Suprapubic skin (tissue), 4 donors: ENCODE data around the gene GABRB3. TPM values are rescaled to one million over a fixed set of nuclear protein-coding genes. Genes with fewer than 3 reads are reported as not detected.

ENCODE experiments used
- DNase-seq, 2 donors: peaks; one replicate each; pipeline ENCODE4 v3.0.0-alpha.2; 2019; ENCODE audit warnings: low spot score in 2 of 2
- H3K27ac ChIP-seq: fragments of 200-600 bp; sonication (generic); one replicate; pipeline ENCODE4 v1.5.1; 2019
- H3K27me3 ChIP-seq: fragments of 200-600 bp; sonication (generic); one replicate; pipeline ENCODE4 v1.5.1; 2019
- H3K36me3 ChIP-seq: fragments of 200-600 bp; sonication (generic); one replicate; pipeline ENCODE4 v1.5.1; 2019
- H3K4me1 ChIP-seq: fragments of 200-600 bp; sonication (generic); one replicate; pipeline ENCODE4 v1.5.1; 2019
- H3K4me3 ChIP-seq: fragments of 200-600 bp; sonication (generic); one replicate; pipeline ENCODE4 v1.5.1; 2019; ENCODE audit warnings: mild to moderate bottlenecking
- H3K9me3 ChIP-seq: fragments of 200-600 bp; sonication (generic); one replicate; pipeline ENCODE4 v1.5.1; 2019
- EP300 ChIP-seq: sonication (generic); formaldehyde crosslinking; IDR thresholded peaks from one replicate; pipeline ENCODE4 v1.6.1; 2017; ENCODE audit warnings: antibody characterized with exemption
- POLR2A ChIP-seq, 2 donors: fragments of 450-650 bp; IDR thresholded peaks; one replicate each; pipeline ENCODE4 v1.6.1; 2017; ENCODE audit warnings: antibody characterized with exemption in 2 of 2, mild to moderate bottlenecking in 2 of 2, moderate library complexity in 2 of 2
- POLR2AphosphoS5 ChIP-seq, 3 donors: sonication (generic); formaldehyde crosslinking; IDR thresholded peaks; one replicate each; pipeline ENCODE4 v1.6.1; 2017; ENCODE audit warnings: antibody characterized with exemption in 3 of 3
- WGBS: methylation state at CpG from one replicate; pipeline ENCODE4 v1.1.5; 2018; 5-methylcytosine and 5-hydroxymethylcytosine counted together
- total RNA-seq, 4 donors: library from RNA; depleted of rRNA; stranded (reverse); fragments of >200 nt; gene quantifications; one replicate each; pipeline ENCODE4 v1.1.0, GENCODE V29; 2016
- TF ChIP-seq, protein P1 (sequence below), 2 donors: fragments of 200-600 bp in 1 of 2; fragments of 450-650 bp in 1 of 2; sonication (generic) in 1 of 2; IDR thresholded peaks; one replicate each; pipeline ENCODE4 v1.5.1; 2016 to 2019; ENCODE audit warnings: antibody characterized with exemption in 2 of 2, mild to moderate bottlenecking in 1 of 2, moderate library complexity in 1 of 2

GABRB3 gene
- total RNA-seq, 4 donors from 2014 or later = 0.48 to 4.8 (median 2.2) TPM

DNA sequence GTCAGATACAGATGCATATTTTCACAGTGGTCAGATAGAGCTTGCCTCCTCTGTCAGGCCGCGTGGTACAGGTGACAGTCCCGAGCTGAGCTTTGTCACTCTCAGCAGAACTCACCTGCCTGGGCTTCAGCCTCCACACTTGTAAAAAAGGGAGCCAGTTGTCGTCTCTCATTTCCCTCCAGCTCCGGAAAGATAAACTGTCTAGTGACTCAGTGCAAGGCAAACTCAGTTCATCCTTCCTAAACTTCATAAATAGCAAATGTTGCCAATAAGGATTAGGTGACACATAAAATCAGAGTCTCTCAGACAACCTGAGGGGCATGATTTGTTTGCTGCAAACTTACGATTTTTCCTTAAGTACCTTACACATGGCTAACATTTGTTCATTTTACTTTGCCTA is 116.8 kb downstream of the GABRB3 start:
- WGBS = 79% methylated on average over 6 of the region's 6 CpGs
- Histone ChIP-seq H3K4me3 (no peak overlapping the region), H3K9me3 (peaks cover 7% of the 10 kb centered on the region), H3K27ac (no peak overlapping the region), H3K36me3 (no peaks in the 10 kb centered on the region), H3K4me1 (no peaks in the 10 kb centered on the region), H3K27me3 (no peaks in the 10 kb centered on the region)
- TF ChIP-seq POLR2AphosphoS5 (IDR thresholded peaks at IDR 0.05) = no peak
- TF ChIP-seq, protein P1, sequence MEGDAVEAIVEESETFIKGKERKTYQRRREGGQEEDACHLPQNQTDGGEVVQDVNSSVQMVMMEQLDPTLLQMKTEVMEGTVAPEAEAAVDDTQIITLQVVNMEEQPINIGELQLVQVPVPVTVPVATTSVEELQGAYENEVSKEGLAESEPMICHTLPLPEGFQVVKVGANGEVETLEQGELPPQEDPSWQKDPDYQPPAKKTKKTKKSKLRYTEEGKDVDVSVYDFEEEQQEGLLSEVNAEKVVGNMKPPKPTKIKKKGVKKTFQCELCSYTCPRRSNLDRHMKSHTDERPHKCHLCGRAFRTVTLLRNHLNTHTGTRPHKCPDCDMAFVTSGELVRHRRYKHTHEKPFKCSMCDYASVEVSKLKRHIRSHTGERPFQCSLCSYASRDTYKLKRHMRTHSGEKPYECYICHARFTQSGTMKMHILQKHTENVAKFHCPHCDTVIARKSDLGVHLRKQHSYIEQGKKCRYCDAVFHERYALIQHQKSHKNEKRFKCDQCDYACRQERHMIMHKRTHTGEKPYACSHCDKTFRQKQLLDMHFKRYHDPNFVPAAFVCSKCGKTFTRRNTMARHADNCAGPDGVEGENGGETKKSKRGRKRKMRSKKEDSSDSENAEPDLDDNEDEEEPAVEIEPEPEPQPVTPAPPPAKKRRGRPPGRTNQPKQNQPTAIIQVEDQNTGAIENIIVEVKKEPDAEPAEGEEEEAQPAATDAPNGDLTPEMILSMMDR (IDR thresholded peaks at IDR 0.05) = no peak
- TF ChIP-seq POLR2A (IDR thresholded peaks at IDR 0.05) = no peak
- no peak for TF ChIP-seq EP300
- DNase-seq = no peak

DNA sequence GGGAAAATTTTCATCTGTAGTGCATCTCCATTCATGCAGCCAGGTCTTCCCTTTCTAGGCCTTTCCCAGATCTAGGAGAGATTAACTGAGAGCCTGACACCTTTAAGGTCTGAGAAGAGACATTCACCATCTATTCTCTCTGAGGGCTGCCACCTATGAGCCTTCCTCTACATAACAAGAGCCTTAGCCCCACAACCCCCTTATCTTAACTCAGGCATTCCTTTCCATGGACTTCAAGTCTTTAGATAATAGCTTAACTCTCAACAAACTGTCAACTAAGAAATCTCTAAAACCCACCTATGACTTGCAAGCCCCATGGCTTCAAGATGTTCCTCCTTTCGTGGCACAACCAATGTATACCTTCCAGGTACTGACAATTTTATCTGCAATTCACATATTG is 121.0 kb downstream of the GABRB3 start:
- DNase-seq = no peak
- no peaks in the 10 kb centered on the region for H3K27me3 ChIP-seq
- no peak for TF ChIP-seq POLR2A (IDR thresholded peaks at IDR 0.05)
- no peak for TF ChIP-seq POLR2AphosphoS5 (IDR thresholded peaks at IDR 0.05)
- TF ChIP-seq, protein P1 (IDR thresholded peaks at IDR 0.05) = no peak
- no peak for TF ChIP-seq EP300
- no peaks in the 10 kb centered on the region for H3K36me3 ChIP-seq
- no peaks in the 10 kb centered on the region for H3K4me1 ChIP-seq
- H3K4me3 ChIP-seq = no peak overlapping the region
- H3K27ac ChIP-seq = no peak overlapping the region
- WGBS = 71% methylated on average over 1 of the region's 1 CpG
- H3K9me3 ChIP-seq = peaks cover 7% of the 10 kb centered on the region

DNA sequence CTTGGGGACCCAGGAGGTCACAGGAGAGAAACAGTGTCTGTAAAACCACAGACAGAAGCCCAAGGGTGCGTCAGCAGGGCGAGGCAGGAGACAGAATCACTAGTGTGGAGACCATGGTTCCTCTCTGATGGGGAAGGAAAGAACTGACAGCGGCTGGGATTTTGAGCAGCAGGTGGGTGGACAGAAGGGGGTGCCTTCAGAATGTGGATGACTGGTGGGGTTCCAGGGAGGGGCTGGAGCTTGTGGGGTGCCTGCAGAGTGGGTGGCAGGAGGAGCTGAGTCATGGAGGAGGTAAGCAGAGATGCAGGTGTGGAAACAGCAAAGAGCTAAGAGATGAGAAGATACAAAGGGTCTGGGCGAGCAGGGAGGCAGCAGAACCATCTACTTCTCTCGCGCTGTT is 124.2 kb downstream of the GABRB3 start:
- no peak for DNase-seq
- Histone ChIP-seq H3K9me3 (peaks cover 2% of the 10 kb centered on the region), H3K4me3 (no peak overlapping the region), H3K27ac (no peak overlapping the region), H3K36me3 (no peaks in the 10 kb centered on the region), H3K4me1 (no peaks in the 10 kb centered on the region), H3K27me3 (no peaks in the 10 kb centered on the region)
- TF ChIP-seq POLR2A (IDR thresholded peaks at IDR 0.05) (no peak), EP300 (no peak), POLR2AphosphoS5 (IDR thresholded peaks at IDR 0.05) (no peak)
- TF ChIP-seq, protein P1 (IDR thresholded peaks at IDR 0.05) = no peak
- WGBS = 87% methylated on average over 6 of the region's 6 CpGs

DNA sequence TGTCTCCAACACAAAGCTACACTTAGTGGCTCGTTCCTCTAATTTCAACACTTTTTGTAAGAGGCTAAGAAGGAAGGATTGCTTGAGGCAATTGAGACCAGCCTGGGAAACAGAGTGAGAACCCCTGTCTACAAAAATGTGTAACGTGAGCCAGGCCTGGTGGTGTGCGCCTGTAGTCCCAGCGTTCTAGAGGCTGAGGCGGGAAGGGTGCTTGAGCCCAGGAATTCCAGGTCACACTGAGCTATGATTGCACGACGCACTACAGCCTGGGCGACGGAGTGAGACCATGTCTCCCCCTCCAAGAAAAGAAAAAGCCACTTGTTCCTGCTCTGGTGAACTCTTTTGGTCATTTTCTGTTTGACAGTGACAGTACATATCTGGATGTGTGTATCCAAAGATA is 127.9 kb downstream of the GABRB3 start:
- Histone ChIP-seq H3K4me1 (no peaks in the 10 kb centered on the region), H3K4me3 (no peak overlapping the region), H3K36me3 (no peaks in the 10 kb centered on the region), H3K9me3 (no peaks in the 10 kb centered on the region), H3K27ac (no peak overlapping the region), H3K27me3 (no peaks in the 10 kb centered on the region)
- 77% methylated on average over 9 of the region's 9 CpGs for WGBS
- TF ChIP-seq EP300 (no peak), POLR2A (IDR thresholded peaks at IDR 0.05) (no peak), POLR2AphosphoS5 (IDR thresholded peaks at IDR 0.05) (no peak)
- TF ChIP-seq, protein P1 (IDR thresholded peaks at IDR 0.05) = no peak
- DNase-seq = no peak

DNA sequence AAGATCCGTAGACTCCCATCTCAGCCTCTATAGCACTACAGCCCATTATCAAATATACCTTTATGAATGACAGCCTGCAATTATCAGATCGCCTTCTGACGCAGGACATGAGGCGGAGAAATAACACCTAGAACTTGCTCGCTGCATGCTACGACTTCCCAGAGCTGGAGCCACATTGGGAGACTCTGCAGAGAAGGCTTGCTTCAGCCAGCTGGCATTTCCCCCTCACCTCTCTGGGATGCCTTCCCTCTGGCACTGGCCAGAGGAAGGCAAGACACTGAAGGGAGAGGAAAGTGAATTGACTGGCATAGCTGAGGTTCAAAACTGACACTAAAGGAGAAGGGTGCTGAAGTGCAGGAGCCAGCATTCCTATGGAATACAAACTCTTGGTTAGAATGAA is 131.7 kb downstream of the GABRB3 start:
- TF ChIP-seq POLR2AphosphoS5 (IDR thresholded peaks at IDR 0.05) (no peak), POLR2A (IDR thresholded peaks at IDR 0.05) (no peak), EP300 (no peak)
- TF ChIP-seq, protein P1 (IDR thresholded peaks at IDR 0.05) = no peak
- Histone ChIP-seq H3K4me1 (no peaks in the 10 kb centered on the region), H3K27me3 (no peaks in the 10 kb centered on the region), H3K27ac (no peak overlapping the region), H3K9me3 (no peaks in the 10 kb centered on the region), H3K36me3 (no peaks in the 10 kb centered on the region), H3K4me3 (no peak overlapping the region)
- no peak for DNase-seq
- 63% methylated on average over 6 of the region's 6 CpGs for WGBS
